ENCODE measurements around the gene SRP9. TPM values are rescaled to one million over a fixed set of nuclear protein-coding genes. Genes with fewer than 3 reads are reported as not detected.
A peak's percentile ranks its signal among the peaks of the same experiment; 100 is the strongest.

SRP9 gene
- 202 and 253 TPM in 2 replicates for total RNA-seq (2012; rRNA removed)

GRCh38 chr1:225777583-225778336 is at the start of gene SRP9:
Gene SRP9, plus strand, starts transcription at chr1:225777826. Its CDS starts 115 bp downstream, at chr1:225777941.
- Histone ChIP-seq H3K4me2 (ENCODE audit: low read length) (peak within 1 kb of the TSS; percentile 84), H3K9me3 (replicated peaks; ENCODE audit: low read length) (no peaks in the 10 kb centered on the region), H3K4me1 (ENCODE audit: control insufficient read depth, insufficient read depth, low read length) (peaks cover 29% of the 10 kb centered on the region), H3K36me3 (ENCODE audit: insufficient read depth, low read length) (peaks cover 2% of the 10 kb centered on the region), H3K9ac (ENCODE audit: low read depth, low read length) (peak within 1 kb of the TSS; percentile 94), H3K27me3 (ENCODE audit: control insufficient read depth, insufficient read depth, low read length) (no peaks in the 10 kb centered on the region), H3K4me3 (ENCODE audit: low read length) (peak within 1 kb of the TSS; percentile 91)

- Histone ChIP-seq H3K27me3 (ENCODE audit: control insufficient read depth, insufficient read depth, low read length) (no peaks in the 10 kb centered on the region), H3K9me3 (replicated peaks; ENCODE audit: low read length) (no peaks in the 10 kb centered on the region), H3K9ac (ENCODE audit: low read depth, low read length) (no peak overlapping the region), H3K4me3 (ENCODE audit: low read length) (no peak overlapping the region), H3K4me1 (ENCODE audit: control insufficient read depth, insufficient read depth, low read length) (peaks cover 16% of the 10 kb centered on the region), H3K4me2 (ENCODE audit: low read length) (no peak overlapping the region), H3K36me3 (ENCODE audit: insufficient read depth, low read length) (no peaks in the 10 kb centered on the region)
Observed at GRCh38 chr1:225731491-225731890, 46.1 kb upstream of the SRP9 start.

GRCh38 chr1:225733254-225733653 is 44.4 kb upstream of the SRP9 start:
- Histone ChIP-seq H3K9me3 (replicated peaks; ENCODE audit: low read length) (no peaks in the 10 kb centered on the region), H3K4me1 (ENCODE audit: control insufficient read depth, insufficient read depth, low read length) (peaks cover 31% of the 10 kb centered on the region), H3K4me2 (ENCODE audit: low read length) (no peak overlapping the region), H3K4me3 (ENCODE audit: low read length) (no peak overlapping the region), H3K36me3 (ENCODE audit: insufficient read depth, low read length) (no peaks in the 10 kb centered on the region), H3K9ac (ENCODE audit: low read depth, low read length) (no peak overlapping the region), H3K27me3 (ENCODE audit: control insufficient read depth, insufficient read depth, low read length) (no peaks in the 10 kb centered on the region)

GRCh38 chr1:225735252-225736149 is 42.1 kb upstream of the SRP9 start:
- peak overlapping the region; percentile 71 for H3K9ac ChIP-seq (ENCODE audit: low read depth, low read length)

GRCh38 chr1:225736437-225737098 is 41.1 kb upstream of the SRP9 start:
- H3K9me3 ChIP-seq (replicated peaks; ENCODE audit: low read length): no peaks in the 10 kb centered on the region
- peak overlapping the region; percentile 72 for H3K4me2 ChIP-seq (ENCODE audit: low read length)
- H3K27me3 ChIP-seq (ENCODE audit: control insufficient read depth, insufficient read depth, low read length): no peaks in the 10 kb centered on the region
- H3K4me1 ChIP-seq (ENCODE audit: control insufficient read depth, insufficient read depth, low read length): peaks cover 31% of the 10 kb centered on the region
- peak overlapping the region; percentile 33 for H3K4me3 ChIP-seq (ENCODE audit: low read length)
- H3K9ac ChIP-seq (ENCODE audit: low read depth, low read length): peak overlapping the region; percentile 71
- H3K36me3 ChIP-seq (ENCODE audit: insufficient read depth, low read length): no peaks in the 10 kb centered on the region

More at GRCh38 chr1:225735252-225736149, 42.1 kb upstream of the SRP9 start:
- Histone ChIP-seq H3K4me2 (ENCODE audit: low read length) (peak overlapping the region; percentile 72), H3K4me1 (ENCODE audit: control insufficient read depth, insufficient read depth, low read length) (peaks cover 31% of the 10 kb centered on the region), H3K27me3 (ENCODE audit: control insufficient read depth, insufficient read depth, low read length) (no peaks in the 10 kb centered on the region), H3K9me3 (replicated peaks; ENCODE audit: low read length) (no peaks in the 10 kb centered on the region), H3K4me3 (ENCODE audit: low read length) (peak overlapping the region; percentile 16), H3K36me3 (ENCODE audit: insufficient read depth, low read length) (no peaks in the 10 kb centered on the region)

- no peaks in the 10 kb centered on the region for H3K27me3 ChIP-seq (ENCODE audit: control insufficient read depth, insufficient read depth, low read length)
- H3K9ac ChIP-seq (ENCODE audit: low read depth, low read length): peak overlapping the region; percentile 71
- H3K9me3 ChIP-seq (replicated peaks; ENCODE audit: low read length): no peaks in the 10 kb centered on the region
- H3K4me3 ChIP-seq (ENCODE audit: low read length): peak overlapping the region; percentile 33
- peak overlapping the region; percentile 72 for H3K4me2 ChIP-seq (ENCODE audit: low read length)
- H3K36me3 ChIP-seq (ENCODE audit: insufficient read depth, low read length): no peaks in the 10 kb centered on the region
- H3K4me1 ChIP-seq (ENCODE audit: control insufficient read depth, insufficient read depth, low read length): peaks cover 31% of the 10 kb centered on the region
Observed at GRCh38 chr1:225737161-225737560, 40.5 kb upstream of the SRP9 start.

GRCh38 chr1:225737866-225738265 is 39.8 kb upstream of the SRP9 start:
- Histone ChIP-seq H3K4me1 (ENCODE audit: control insufficient read depth, insufficient read depth, low read length) (peaks cover 31% of the 10 kb centered on the region), H3K36me3 (ENCODE audit: insufficient read depth, low read length) (no peaks in the 10 kb centered on the region), H3K4me3 (ENCODE audit: low read length) (no peak overlapping the region), H3K9ac (ENCODE audit: low read depth, low read length) (no peak overlapping the region), H3K27me3 (ENCODE audit: control insufficient read depth, insufficient read depth, low read length) (no peaks in the 10 kb centered on the region), H3K4me2 (ENCODE audit: low read length) (peak overlapping the region; percentile 72), H3K9me3 (replicated peaks; ENCODE audit: low read length) (no peaks in the 10 kb centered on the region)

GRCh38 chr1:225738763-225739162 is 38.9 kb upstream of the SRP9 start:
- H3K9me3 ChIP-seq (replicated peaks; ENCODE audit: low read length): no peaks in the 10 kb centered on the region
- H3K9ac ChIP-seq (ENCODE audit: low read depth, low read length): no peak overlapping the region
- H3K36me3 ChIP-seq (ENCODE audit: insufficient read depth, low read length): no peaks in the 10 kb centered on the region
- H3K4me1 ChIP-seq (ENCODE audit: control insufficient read depth, insufficient read depth, low read length): peaks cover 31% of the 10 kb centered on the region
- no peak overlapping the region for H3K4me3 ChIP-seq (ENCODE audit: low read length)
- no peak overlapping the region for H3K4me2 ChIP-seq (ENCODE audit: low read length)
- no peaks in the 10 kb centered on the region for H3K27me3 ChIP-seq (ENCODE audit: control insufficient read depth, insufficient read depth, low read length)

GRCh38 chr1:225739542-225740107 is 38.0 kb upstream of the SRP9 start:
- no peak overlapping the region for H3K9ac ChIP-seq (ENCODE audit: low read depth, low read length)
- H3K9me3 ChIP-seq (replicated peaks; ENCODE audit: low read length): no peaks in the 10 kb centered on the region
- no peaks in the 10 kb centered on the region for H3K36me3 ChIP-seq (ENCODE audit: insufficient read depth, low read length)
- H3K4me2 ChIP-seq (ENCODE audit: low read length): no peak overlapping the region
- H3K4me1 ChIP-seq (ENCODE audit: control insufficient read depth, insufficient read depth, low read length): peaks cover 31% of the 10 kb centered on the region
- no peaks in the 10 kb centered on the region for H3K27me3 ChIP-seq (ENCODE audit: control insufficient read depth, insufficient read depth, low read length)
- H3K4me3 ChIP-seq (ENCODE audit: low read length): no peak overlapping the region

GRCh38 chr1:225744745-225745144 is 32.9 kb upstream of the SRP9 start:
- Histone ChIP-seq H3K9ac (ENCODE audit: low read depth, low read length) (no peak overlapping the region), H3K27me3 (ENCODE audit: control insufficient read depth, insufficient read depth, low read length) (no peaks in the 10 kb centered on the region), H3K9me3 (replicated peaks; ENCODE audit: low read length) (no peaks in the 10 kb centered on the region), H3K4me2 (ENCODE audit: low read length) (no peak overlapping the region), H3K36me3 (ENCODE audit: insufficient read depth, low read length) (no peaks in the 10 kb centered on the region), H3K4me3 (ENCODE audit: low read length) (no peak overlapping the region), H3K4me1 (ENCODE audit: control insufficient read depth, insufficient read depth, low read length) (peaks cover 20% of the 10 kb centered on the region)

GRCh38 chr1:225745273-225745672 is 32.4 kb upstream of the SRP9 start:
- Histone ChIP-seq H3K9me3 (replicated peaks; ENCODE audit: low read length) (no peaks in the 10 kb centered on the region), H3K27me3 (ENCODE audit: control insufficient read depth, insufficient read depth, low read length) (no peaks in the 10 kb centered on the region), H3K4me1 (ENCODE audit: control insufficient read depth, insufficient read depth, low read length) (peaks cover 21% of the 10 kb centered on the region), H3K9ac (ENCODE audit: low read depth, low read length) (no peak overlapping the region), H3K4me3 (ENCODE audit: low read length) (no peak overlapping the region), H3K4me2 (ENCODE audit: low read length) (no peak overlapping the region), H3K36me3 (ENCODE audit: insufficient read depth, low read length) (no peaks in the 10 kb centered on the region)

All from skeletal muscle satellite cell (primary cell).